ENCODE results near the gene TMEM18. TPM values are rescaled to one million over a fixed set of nuclear protein-coding genes. Genes with fewer than 3 reads are reported as not detected.

The TMEM18 gene
- total and polyA plus RNA-seq, 2 of the 13 experiments (the other 11 are each of a cell fraction or from before 2014, with no cell fraction given): 45.9 to 49.4 TPM

DNA sequence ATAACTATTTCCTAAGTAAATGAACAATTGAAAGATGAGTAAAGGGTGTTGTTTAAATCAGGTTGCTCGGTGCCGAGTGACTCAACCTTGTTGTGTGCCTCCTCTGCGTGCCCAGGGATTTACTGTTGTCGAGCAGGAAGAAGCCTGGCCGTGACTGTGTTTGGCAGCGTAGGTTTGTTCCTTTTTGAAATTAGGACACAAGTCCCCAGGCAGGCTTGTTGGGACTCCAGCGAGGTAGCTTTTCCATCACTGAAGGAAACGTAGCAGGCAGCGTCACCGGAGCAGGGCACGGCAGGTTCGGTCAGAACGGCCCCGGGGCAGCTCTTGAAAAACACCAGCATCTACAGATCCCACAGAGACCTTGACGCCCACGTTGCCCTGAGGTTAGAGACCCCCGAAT lies 48.6 kb downstream of the TMEM18 start (continued):
- TF ChIP-seq BCL3 (CRISPR knock-in tag; IDR thresholded peaks at IDR 0.05) (no peak), ZC3H13 (CRISPR knock-in tag; IDR thresholded peaks at IDR 0.05) (no peak)
- TF ChIP-seq, protein P1, sequence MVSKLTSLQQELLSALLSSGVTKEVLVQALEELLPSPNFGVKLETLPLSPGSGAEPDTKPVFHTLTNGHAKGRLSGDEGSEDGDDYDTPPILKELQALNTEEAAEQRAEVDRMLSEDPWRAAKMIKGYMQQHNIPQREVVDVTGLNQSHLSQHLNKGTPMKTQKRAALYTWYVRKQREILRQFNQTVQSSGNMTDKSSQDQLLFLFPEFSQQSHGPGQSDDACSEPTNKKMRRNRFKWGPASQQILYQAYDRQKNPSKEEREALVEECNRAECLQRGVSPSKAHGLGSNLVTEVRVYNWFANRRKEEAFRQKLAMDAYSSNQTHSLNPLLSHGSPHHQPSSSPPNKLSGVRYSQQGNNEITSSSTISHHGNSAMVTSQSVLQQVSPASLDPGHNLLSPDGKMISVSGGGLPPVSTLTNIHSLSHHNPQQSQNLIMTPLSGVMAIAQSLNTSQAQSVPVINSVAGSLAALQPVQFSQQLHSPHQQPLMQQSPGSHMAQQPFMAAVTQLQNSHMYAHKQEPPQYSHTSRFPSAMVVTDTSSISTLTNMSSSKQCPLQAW (CRISPR knock-in tag; IDR thresholded peaks at IDR 0.05): no peak
- TF ChIP-seq, protein P2, sequence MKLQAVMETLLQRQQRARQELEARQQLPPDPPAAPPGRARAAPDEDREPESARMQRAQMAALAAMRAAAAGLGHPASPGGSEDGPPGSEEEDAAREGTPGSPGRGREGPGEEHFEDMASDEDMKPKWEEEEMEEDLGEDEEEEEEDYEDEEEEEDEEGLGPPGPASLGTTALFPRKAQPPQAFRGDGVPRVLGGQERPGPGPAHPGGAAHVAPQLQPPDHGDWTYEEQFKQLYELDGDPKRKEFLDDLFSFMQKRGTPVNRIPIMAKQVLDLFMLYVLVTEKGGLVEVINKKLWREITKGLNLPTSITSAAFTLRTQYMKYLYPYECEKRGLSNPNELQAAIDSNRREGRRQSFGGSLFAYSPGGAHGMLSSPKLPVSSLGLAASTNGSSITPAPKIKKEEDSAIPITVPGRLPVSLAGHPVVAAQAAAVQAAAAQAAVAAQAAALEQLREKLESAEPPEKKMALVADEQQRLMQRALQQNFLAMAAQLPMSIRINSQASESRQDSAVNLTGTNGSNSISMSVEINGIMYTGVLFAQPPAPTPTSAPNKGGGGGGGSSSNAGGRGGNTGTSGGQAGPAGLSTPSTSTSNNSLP (IDR thresholded peaks at IDR 0.05; ENCODE audit: low read depth, low read length): no peak

DNA sequence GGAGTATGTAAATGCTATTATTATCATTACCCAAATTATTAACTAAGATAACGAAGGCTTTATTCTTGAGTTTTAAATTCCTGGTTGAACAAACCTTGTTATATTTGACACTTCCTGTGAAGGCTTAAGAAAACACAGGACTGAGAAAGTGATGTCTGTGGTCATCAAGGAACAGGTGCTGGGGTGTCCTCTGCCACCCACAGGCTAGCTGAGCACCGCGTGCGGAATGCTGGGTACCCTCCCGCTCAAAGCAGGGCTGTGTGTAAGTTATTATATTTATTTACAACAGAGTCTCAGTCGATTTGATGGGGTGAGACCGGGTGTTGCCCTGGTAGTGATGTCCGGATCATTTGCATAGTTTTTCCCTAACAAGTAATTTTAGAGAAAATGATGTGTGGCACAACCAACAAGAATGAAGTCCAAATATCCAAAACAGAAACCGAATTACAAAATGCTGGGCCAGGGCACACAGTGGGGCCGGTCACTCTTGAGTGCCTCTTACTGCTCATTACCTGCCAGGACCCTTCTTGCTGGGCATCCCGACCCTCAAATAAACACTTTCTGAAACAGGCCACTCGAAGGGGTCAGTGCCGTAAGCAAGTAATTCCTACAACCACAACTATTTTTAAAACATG lies 49.2 kb downstream of the TMEM18 start:
- in situ Hi-C loops (cut with HindIII; ENCODE audit: extremely low pct_ligation_motif_present, low pct_unique_long_range_greater_than_20kb) (no loop called here), intact Hi-C loops (cut with micrococcal nuclease; ENCODE audit: unreplicated experiment) (no loop called here)
- WGBS (ENCODE audit: low lambda C conversion rate): 38% methylated on average over 13 of the region's 13 CpGs
- Histone ChIP-seq H4K20me1 (ENCODE audit: insufficient read depth, low read length) (no peaks in the 10 kb centered on the region), H2AFZ (ENCODE audit: low read length) (no peak overlapping the region), H3K4me1 (ENCODE audit: insufficient read depth, low read length) (no peaks in the 10 kb centered on the region), H3K27ac (ENCODE audit: extremely low read length, insufficient read depth, low read length) (no peak overlapping the region), H3K4me2 (ENCODE audit: low read depth, low read length) (no peak overlapping the region), H3K9ac (ENCODE audit: insufficient read depth, low read depth, low read length) (no peak overlapping the region), H3K4me3 (replicated peaks in 1 of 3; ENCODE audit: insufficient read depth in 1 of 3, low read depth in 2 of 3, low read length in 3 of 3) (no peak overlapping the region), H3K9me3 (ENCODE audit: low read length) (no peaks in the 10 kb centered on the region), H3K27me3 (ENCODE audit: control insufficient read depth in 1 of 2, insufficient read depth in 2 of 2, low read length in 2 of 2) (peaks cover 7 to 49% of the 10 kb centered on the region in 2 experiments; a peak in 4 of 5 replicates), H3K36me3 (replicated peaks in 1 of 2; ENCODE audit: control insufficient read depth in 1 of 2, insufficient read depth in 2 of 2, low read length in 2 of 2) (no peaks in the 10 kb centered on the region), H3K79me2 (ENCODE audit: insufficient read depth, low read length) (no peaks in the 10 kb centered on the region)
- no peak for DNase-seq (ENCODE audit: low spot score)
- CTCF ChIA-PET (ENCODE audit: low intra/inter-chr PET ratio, low total read pairs): no interaction called here
- no peak for FAIRE-seq
- POLR2A ChIA-PET: no interaction called here
- no peak for ATAC-seq
- BruUV-seq (replicated peaks): no TSS peak
- TF ChIP-seq SIX4 (CRISPR knock-in tag; IDR thresholded peaks at IDR 0.05) (no peak), ZNF253 (CRISPR knock-in tag; IDR thresholded peaks at IDR 0.05; ENCODE audit: borderline replicate concordance) (no peak), ZBTB42 (CRISPR knock-in tag; IDR thresholded peaks at IDR 0.05) (no peak), ZNF331 (CRISPR knock-in tag; IDR thresholded peaks at IDR 0.05) (no peak), HOXD1 (CRISPR knock-in tag; IDR thresholded peaks at IDR 0.05) (no peak)
- TF ChIP-seq, protein P3, sequence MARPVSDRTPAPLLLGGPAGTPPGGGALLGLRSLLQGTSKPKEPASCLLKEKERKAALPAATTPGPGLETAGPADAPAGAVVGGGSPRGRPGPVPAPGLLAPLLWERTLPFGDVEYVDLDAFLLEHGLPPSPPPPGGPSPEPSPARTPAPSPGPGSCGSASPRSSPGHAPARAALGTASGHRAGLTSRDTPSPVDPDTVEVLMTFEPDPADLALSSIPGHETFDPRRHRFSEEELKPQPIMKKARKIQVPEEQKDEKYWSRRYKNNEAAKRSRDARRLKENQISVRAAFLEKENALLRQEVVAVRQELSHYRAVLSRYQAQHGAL (CRISPR knock-in tag; IDR thresholded peaks at IDR 0.05; ENCODE audit: not compliant biosample characterization): no peak

Data from HepG2 (cell line).